Bronchial epithelial cell (primary cell): Measurements from ENCODE around the gene EHBP1. TPM values are rescaled to one million over a fixed set of nuclear protein-coding genes. Genes with fewer than 3 reads are reported as not detected.

Experiments used
- DNase-seq: peaks from one replicate; pipeline ENCODE4 v3.0.0-alpha.2; 2010; ENCODE audit warnings: low read depth
- FAIRE-seq: peaks from 2 replicates; lab custom pipeline; 2011; peaks lifted over from hg19 to GRCh38; lab: Jason Lieb, UNC
- H3K27me3 ChIP-seq: 2 replicates; pipeline ENCODE4 v1.5.1; 2011; ENCODE audit warnings: low read length; ENCODE audit not compliant: control insufficient read depth, insufficient read depth
- H3K36me3 ChIP-seq: 2 replicates; pipeline ENCODE4 v1.5.1; 2011; ENCODE audit warnings: low read length; ENCODE audit not compliant: control insufficient read depth, insufficient read depth
- H3K4me3 ChIP-seq: 2 replicates; pipeline ENCODE4 v1.5.1; 2011; ENCODE audit warnings: mild to moderate bottlenecking, low read depth, low read length, control low read depth
- total RNA-seq: library from RNA; depleted of rRNA; stranded (reverse); fragments of >200 nt; gene quantifications from 2 replicates; pipeline ENCODE4 v1.2.1, GENCODE V29; 2014
- TF ChIP-seq, protein P1 (sequence below): IDR thresholded peaks from 2 replicates; pipeline ENCODE4 v1.5.1; 2011; ENCODE audit warnings: mild to moderate bottlenecking, moderate library complexity, low read length, control low read depth, inconsistent platforms; ENCODE audit not compliant: insufficient read depth, severe bottlenecking

Gene EHBP1
- total RNA-seq, 1 donor from 2014 or later, result 132 TPM

DNA sequence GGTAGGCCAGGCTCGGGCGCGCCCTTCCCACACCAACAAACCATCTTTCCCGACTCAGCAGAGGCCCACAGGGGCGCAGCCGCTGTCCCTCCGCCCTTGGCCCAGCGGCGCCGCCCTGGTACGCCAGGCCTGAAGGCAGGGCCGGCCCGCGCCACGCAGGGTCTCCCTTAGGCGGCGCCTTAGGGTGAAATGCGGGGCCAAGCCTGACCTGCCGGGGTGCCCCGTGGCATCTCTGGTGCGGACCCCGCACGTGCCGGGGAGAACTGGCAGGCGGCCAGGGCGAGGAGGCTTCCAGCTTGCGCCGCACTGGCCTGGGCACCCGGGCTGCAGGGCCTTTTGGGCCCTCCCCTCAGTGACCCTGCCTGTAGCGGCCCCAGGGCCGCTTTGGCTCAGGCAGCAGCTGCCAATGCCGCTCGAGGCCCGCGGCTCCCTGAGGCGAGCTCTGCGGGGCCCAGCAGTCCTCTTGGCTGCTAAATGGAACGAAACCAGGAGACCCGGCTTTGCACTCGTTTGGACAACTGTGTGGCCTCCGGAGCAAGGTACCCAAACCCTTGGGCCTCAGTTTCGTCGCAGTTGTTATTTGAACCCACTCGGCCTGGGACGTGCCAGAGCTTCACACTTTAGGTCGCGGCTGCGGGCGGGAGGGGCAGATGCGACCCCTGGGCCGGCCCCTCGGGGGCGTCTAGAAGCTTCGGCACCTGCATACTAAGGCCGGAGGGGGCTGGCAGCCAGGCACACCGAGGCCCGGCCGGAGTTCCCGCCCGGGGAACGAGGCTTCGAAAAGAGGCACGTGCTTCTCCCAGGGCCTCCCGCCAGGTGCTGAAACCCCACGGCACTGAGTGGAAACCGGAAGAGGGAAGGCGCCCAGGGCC, 353.6 kb downstream of the EHBP1 start:
- Histone ChIP-seq H3K27me3 (peaks cover 2% of the 10 kb centered on the region), H3K36me3 (peaks cover 7% of the 10 kb centered on the region), H3K4me3 (peak overlapping the region; percentile 19)
- FAIRE-seq (no peak), DNase-seq (no peak)
- TF ChIP-seq, protein P1, sequence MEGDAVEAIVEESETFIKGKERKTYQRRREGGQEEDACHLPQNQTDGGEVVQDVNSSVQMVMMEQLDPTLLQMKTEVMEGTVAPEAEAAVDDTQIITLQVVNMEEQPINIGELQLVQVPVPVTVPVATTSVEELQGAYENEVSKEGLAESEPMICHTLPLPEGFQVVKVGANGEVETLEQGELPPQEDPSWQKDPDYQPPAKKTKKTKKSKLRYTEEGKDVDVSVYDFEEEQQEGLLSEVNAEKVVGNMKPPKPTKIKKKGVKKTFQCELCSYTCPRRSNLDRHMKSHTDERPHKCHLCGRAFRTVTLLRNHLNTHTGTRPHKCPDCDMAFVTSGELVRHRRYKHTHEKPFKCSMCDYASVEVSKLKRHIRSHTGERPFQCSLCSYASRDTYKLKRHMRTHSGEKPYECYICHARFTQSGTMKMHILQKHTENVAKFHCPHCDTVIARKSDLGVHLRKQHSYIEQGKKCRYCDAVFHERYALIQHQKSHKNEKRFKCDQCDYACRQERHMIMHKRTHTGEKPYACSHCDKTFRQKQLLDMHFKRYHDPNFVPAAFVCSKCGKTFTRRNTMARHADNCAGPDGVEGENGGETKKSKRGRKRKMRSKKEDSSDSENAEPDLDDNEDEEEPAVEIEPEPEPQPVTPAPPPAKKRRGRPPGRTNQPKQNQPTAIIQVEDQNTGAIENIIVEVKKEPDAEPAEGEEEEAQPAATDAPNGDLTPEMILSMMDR, result no peak

DNA sequence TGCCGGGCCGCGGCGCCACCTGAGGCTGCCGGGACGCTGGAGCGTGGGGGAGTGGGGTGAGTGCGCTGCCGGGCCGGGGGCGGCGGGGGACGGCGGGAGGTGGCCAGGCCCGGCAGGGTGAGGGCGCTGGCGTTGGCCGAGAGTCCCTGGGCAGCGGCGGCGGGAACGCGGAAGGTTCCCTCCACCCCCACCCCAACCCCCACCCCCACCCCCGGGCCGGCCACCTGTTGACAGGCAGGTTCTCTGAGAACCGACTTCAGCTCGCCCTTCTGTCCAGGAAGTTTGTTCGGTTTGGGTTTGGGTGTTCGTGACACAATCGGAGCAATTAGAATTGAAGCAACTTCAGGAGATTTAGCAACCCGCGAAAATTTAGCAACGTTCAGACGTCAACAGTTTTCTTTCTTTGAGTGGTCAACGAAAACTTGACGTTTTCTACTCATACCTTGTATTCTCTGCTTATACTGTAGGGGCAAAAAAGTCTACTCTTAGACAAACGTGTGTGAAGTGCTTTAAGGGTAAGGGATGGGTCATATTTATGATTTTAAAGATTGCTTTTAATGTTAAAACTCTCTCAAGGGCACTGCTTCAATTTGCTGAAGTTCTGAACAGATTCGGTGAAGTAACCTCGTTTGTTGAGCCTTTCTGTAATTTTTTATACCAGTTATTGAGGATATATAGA, 354.4 kb downstream of the EHBP1 start:
- DNase-seq, result peak; percentile 30
- TF ChIP-seq, protein P1, result no peak
- Histone ChIP-seq H3K4me3 (peak overlapping the region; percentile 19), H3K36me3 (peaks cover 6% of the 10 kb centered on the region), H3K27me3 (peaks cover 2% of the 10 kb centered on the region)
- FAIRE-seq, result no peak

DNA sequence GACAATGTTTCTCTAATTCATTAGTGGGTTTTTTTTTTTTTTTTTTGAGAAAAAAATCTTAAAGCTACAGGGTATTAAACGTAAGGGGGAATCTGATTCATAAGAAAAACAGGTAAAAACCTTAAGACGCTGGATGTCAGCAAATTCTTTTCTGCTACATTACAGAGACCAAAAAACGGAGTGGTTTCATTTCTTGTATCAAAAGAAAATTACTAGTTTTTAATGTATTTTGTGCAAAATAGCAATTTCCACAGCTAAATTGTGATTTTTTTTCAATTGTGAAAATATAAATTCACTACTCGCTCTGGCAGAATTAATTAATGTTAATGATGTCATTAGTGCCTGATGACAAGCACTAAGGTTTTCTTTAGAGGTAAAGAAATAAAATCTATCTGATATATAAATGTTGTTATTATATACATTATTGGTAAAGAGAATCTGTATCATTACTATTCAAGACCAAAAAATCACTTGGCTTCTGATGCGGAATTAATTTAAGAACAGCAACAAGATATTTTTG, 355.0 kb downstream of the EHBP1 start:
- Histone ChIP-seq H3K4me3 (no peak overlapping the region), H3K36me3 (peaks cover 4% of the 10 kb centered on the region), H3K27me3 (peaks cover 2% of the 10 kb centered on the region)
- TF ChIP-seq, protein P1, result no peak
- DNase-seq, result no peak
- FAIRE-seq, result no peak

DNA sequence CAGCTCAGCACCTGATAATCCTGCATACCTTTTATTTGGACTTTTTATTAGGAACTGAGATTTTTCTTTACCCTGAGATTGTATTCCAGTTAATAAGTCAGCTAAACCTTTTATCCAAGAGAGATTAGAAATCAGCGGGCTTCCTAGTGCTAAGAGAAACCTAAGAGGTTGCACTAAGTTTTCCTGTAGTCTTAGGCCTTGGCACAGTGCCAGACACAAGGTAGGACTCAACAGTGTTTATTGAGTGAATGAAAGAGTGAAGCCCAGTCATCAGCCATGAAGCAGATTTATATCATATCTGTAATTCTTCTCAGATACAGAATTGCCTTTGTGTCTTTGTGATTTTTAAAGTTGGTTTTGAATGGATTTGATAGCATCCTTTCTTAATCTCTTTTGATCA, 358.7 kb downstream of the EHBP1 start:
- TF ChIP-seq, protein P1, result no peak
- H3K4me3 ChIP-seq, result no peak overlapping the region
- H3K36me3 ChIP-seq, result no peaks in the 10 kb centered on the region
- peaks cover 2% of the 10 kb centered on the region for H3K27me3 ChIP-seq
- FAIRE-seq (no peak), DNase-seq (peak; percentile 16)

DNA sequence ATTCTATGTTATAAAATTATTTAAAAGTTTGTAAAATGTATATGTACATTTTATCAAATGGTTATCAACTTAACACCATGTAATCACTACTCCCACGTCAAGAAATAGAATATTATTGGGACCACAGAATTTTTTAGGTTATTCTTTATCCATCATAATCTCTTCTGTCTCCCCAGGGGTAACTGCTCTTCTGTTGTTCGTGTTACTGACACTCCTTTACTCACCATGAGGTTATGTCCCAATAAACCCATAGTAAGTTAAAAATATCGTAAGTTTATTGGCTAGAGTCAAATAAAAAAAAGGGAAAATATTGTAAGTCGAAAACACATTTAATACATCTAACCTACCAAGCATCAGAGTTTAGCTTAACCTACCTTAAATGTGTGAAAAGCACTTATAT, 359.1 kb downstream of the EHBP1 start:
- H3K4me3 ChIP-seq, result no peak overlapping the region
- TF ChIP-seq, protein P1, result no peak
- H3K27me3 ChIP-seq, result peaks cover 2% of the 10 kb centered on the region
- no peaks in the 10 kb centered on the region for H3K36me3 ChIP-seq
- FAIRE-seq, result no peak
- no peak for DNase-seq
